Measurements from ENCODE around the gene DNAJB13.

DNAJB13 gene

DNA sequence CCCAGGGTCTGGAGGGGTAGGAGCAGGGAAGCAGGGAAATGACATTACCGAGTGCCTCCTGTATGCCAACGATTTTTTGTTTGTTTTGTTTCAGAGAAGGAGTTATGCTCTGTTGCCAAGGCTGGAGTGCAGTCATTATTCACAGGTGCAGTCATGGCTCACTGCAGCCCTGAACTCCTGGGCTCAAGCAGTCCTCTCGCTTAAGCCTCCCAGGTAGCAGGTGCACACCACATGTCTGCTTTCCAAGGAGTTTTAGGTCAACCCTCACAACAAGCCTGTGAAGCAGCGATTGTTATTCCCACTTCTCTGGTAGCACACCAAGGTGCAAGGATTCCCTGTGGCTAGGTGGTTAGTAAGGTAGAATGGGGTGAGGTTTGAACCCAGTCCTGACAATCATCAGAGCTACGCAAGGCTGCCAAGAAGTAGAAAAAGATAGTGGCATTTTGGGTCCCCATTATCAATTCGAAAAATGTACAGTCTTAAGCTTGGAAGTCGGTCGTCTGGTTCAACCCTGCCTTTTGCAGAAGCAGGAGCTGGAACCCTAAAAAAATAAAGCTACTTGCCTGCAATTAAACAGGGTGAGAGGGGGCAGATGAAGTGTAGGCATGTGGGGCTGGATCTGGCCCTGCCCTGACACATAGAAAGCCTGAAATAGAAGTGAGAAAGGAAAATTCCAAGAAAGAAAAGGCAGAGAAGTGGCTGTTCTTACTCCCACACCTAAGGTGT lies 48.9 kb downstream of the DNAJB13 start:
- Histone ChIP-seq H3K27me3 (ENCODE audit: insufficient read depth, poor library complexity, severe bottlenecking) (no peaks in the 10 kb centered on the region), H3K27ac (replicated peaks) (no peak overlapping the region), H3K4me3 (replicated peaks; ENCODE audit: insufficient read depth, low read length) (no peak overlapping the region)
- DNase-seq (ENCODE audit: low read depth in 1 of 2, low spot score in 1 of 2): no peak
- TF ChIP-seq, protein P1, sequence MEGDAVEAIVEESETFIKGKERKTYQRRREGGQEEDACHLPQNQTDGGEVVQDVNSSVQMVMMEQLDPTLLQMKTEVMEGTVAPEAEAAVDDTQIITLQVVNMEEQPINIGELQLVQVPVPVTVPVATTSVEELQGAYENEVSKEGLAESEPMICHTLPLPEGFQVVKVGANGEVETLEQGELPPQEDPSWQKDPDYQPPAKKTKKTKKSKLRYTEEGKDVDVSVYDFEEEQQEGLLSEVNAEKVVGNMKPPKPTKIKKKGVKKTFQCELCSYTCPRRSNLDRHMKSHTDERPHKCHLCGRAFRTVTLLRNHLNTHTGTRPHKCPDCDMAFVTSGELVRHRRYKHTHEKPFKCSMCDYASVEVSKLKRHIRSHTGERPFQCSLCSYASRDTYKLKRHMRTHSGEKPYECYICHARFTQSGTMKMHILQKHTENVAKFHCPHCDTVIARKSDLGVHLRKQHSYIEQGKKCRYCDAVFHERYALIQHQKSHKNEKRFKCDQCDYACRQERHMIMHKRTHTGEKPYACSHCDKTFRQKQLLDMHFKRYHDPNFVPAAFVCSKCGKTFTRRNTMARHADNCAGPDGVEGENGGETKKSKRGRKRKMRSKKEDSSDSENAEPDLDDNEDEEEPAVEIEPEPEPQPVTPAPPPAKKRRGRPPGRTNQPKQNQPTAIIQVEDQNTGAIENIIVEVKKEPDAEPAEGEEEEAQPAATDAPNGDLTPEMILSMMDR (IDR thresholded peaks at IDR 0.05; ENCODE audit: insufficient read depth, low read length): no peak
- TF ChIP-seq POLR2AphosphoS5 (IDR thresholded peaks at IDR 0.05; ENCODE audit: low read depth): no peak
- no peak for TF ChIP-seq REST (IDR thresholded peaks at IDR 0.05; ENCODE audit: insufficient replicate concordance, low read depth)
- no peak for TF ChIP-seq GABPA (IDR thresholded peaks at IDR 0.05; ENCODE audit: low read depth)
- TF ChIP-seq SPI1 (IDR thresholded peaks at IDR 0.05; ENCODE audit: borderline replicate concordance, low read depth): no peak

GRCh38 chr11:74000307-74001133 lies 49.7 kb downstream of the DNAJB13 start:
- TF ChIP-seq SPI1 (IDR thresholded peaks at IDR 0.05; ENCODE audit: borderline replicate concordance, low read depth) (no peak), POLR2AphosphoS5 (IDR thresholded peaks at IDR 0.05; ENCODE audit: low read depth) (no peak), REST (IDR thresholded peaks at IDR 0.05; ENCODE audit: insufficient replicate concordance, low read depth) (no peak), GABPA (IDR thresholded peaks at IDR 0.05; ENCODE audit: low read depth) (no peak)
- TF ChIP-seq, protein P1 (IDR thresholded peaks at IDR 0.05; ENCODE audit: insufficient read depth, low read length): no peak
- Histone ChIP-seq H3K27ac (replicated peaks) (no peak overlapping the region), H3K4me3 (replicated peaks; ENCODE audit: insufficient read depth, low read length) (no peak overlapping the region), H3K27me3 (ENCODE audit: insufficient read depth, poor library complexity, severe bottlenecking) (no peaks in the 10 kb centered on the region)
- no peak for DNase-seq (ENCODE audit: low read depth in 1 of 2, low spot score in 1 of 2)

DNA sequence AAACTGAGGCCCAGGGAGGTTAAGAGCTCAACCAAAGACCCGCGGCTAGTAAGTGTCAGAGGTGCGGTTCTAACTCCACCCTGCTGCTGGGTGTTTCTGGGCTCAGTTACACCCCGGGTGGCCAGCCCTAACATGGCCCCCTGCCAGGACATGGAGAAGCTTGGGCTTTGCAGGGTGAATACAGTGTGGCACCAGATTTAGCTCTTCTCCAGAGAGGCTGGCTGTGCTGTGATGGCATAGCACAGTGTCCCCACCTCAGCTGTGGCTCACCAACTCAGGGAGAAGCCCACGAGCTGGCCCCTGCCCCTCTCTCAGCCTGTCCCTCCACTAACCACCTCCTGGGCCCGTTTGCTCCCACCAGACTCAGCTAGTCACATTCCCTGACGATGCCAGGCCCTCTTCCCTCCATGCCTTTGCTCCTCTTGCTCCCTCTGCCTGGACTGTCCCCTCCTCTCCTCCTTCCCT lies 51.0 kb downstream of the DNAJB13 start:
- TF ChIP-seq, protein P1 (IDR thresholded peaks at IDR 0.05; ENCODE audit: insufficient read depth, low read length): no peak
- TF ChIP-seq POLR2AphosphoS5 (IDR thresholded peaks at IDR 0.05; ENCODE audit: low read depth): no peak
- TF ChIP-seq GABPA (IDR thresholded peaks at IDR 0.05; ENCODE audit: low read depth): no peak
- no peak for TF ChIP-seq SPI1 (IDR thresholded peaks at IDR 0.05; ENCODE audit: borderline replicate concordance, low read depth)
- TF ChIP-seq REST (IDR thresholded peaks at IDR 0.05; ENCODE audit: insufficient replicate concordance, low read depth): no peak
- H3K27me3 ChIP-seq (ENCODE audit: insufficient read depth, poor library complexity, severe bottlenecking): no peaks in the 10 kb centered on the region

More for the DNA sequence above, 51.0 kb downstream of the DNAJB13 start:
- no peak overlapping the region for H3K4me3 ChIP-seq (replicated peaks; ENCODE audit: insufficient read depth, low read length)
- no peak for DNase-seq (ENCODE audit: low read depth in 1 of 2, low spot score in 1 of 2)
- H3K27ac ChIP-seq (replicated peaks): no peak overlapping the region

All from HL-60 (cell line).